Measurements from ENCODE around the gene STOX2.

The STOX2 gene

DNA sequence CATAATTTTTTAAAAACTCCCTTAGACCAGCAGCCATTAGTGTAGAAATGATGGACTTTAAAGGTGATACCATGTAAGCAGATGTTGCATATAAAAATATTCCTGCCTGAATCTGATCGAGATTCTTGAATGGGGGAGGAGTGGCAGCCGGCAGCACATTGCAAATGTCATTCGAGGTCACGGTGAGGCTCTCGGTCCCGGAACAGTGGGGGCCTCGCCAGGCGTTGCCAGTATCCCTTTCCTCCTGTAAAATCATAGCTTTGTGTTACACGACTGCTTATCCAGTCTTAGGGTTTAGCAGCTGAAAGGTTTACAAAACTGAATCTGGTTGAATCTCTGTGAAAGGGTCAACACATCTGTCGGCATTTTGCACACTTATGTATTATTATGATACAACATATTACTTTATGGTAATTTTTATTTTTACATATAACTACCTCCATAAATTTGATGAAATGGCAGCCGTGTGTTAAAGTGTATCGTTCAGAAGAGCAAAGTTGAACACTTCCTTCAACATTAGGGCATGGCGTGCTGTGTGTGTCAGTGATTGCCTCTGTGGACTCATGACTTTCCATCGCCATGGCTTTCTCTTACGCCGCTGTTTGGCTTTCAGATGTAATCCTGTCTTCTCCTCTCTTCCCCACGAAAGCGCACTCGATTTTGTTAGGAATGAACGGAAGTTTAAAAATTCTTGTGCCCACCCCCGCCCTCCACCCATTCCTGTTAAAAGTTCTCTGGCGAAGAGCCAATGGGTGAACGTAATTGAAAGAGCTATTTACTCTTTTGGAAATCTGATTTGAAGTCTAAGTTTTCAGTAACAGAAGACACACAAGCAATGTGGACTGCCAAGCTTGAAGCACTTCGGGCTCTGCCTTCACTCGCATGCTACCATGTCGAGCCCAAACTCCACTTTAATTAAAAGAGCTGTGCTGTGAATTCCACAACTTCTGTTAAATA is 114.8 kb downstream of the STOX2 start:
- Histone ChIP-seq H3K9me2 (ENCODE audit: low read depth, low read length) (no peaks in the 10 kb centered on the region), H3K4me1 (ENCODE audit: insufficient read depth, low read length, severe bottlenecking) (no peaks in the 10 kb centered on the region), H3K4me3 (ENCODE audit: low read depth, low read length, poor library complexity, severe bottlenecking) (no peak overlapping the region), H3K36me3 (ENCODE audit: insufficient read depth, low read length) (no peaks in the 10 kb centered on the region), H3K27ac (ENCODE audit: low read depth, low read length, poor library complexity, severe bottlenecking) (no peak overlapping the region), H3K79me2 (ENCODE audit: insufficient read depth, low read length) (no peaks in the 10 kb centered on the region), H3K4me2 (ENCODE audit: low read length) (no peak overlapping the region), H4K20me1 (ENCODE audit: insufficient read depth, low read length) (no peaks in the 10 kb centered on the region), H3K27me3 (ENCODE audit: insufficient read depth, low read length) (no peaks in the 10 kb centered on the region), H2AFZ (ENCODE audit: low read length) (no peak overlapping the region), H3K9me3 (ENCODE audit: low read length) (no peaks in the 10 kb centered on the region), H3K9ac (ENCODE audit: low read length) (no peak overlapping the region), H3F3A (ENCODE audit: insufficient read depth, low read length) (no peaks in the 10 kb centered on the region)
- no peak for TF ChIP-seq EZH2 (IDR thresholded peaks at IDR 0.05; ENCODE audit: borderline replicate concordance, low read length)
- TF ChIP-seq, protein P1, sequence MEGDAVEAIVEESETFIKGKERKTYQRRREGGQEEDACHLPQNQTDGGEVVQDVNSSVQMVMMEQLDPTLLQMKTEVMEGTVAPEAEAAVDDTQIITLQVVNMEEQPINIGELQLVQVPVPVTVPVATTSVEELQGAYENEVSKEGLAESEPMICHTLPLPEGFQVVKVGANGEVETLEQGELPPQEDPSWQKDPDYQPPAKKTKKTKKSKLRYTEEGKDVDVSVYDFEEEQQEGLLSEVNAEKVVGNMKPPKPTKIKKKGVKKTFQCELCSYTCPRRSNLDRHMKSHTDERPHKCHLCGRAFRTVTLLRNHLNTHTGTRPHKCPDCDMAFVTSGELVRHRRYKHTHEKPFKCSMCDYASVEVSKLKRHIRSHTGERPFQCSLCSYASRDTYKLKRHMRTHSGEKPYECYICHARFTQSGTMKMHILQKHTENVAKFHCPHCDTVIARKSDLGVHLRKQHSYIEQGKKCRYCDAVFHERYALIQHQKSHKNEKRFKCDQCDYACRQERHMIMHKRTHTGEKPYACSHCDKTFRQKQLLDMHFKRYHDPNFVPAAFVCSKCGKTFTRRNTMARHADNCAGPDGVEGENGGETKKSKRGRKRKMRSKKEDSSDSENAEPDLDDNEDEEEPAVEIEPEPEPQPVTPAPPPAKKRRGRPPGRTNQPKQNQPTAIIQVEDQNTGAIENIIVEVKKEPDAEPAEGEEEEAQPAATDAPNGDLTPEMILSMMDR (IDR thresholded peaks at IDR 0.05; ENCODE audit: low read length) = no peak

DNA sequence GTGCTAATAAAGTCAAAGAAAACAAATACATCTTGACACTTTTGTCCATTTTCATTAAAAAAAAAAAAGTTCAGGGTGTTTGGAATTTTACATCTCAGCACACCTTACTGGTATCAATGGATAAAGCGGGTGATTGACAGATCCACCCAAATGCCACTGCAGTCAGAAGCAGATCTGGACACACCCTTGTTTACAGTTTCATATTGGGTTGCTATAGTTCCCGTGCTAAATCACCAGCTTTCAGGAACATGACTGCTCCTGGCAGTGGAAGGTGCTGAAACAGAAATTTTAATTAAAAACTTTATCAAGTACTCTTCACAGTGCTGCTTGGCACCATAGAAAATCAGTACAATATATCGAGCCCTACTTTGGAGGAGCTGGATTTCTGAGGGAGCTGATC is 116.3 kb downstream of the STOX2 start:
- no peaks in the 10 kb centered on the region for H3K4me1 ChIP-seq (ENCODE audit: insufficient read depth, low read length, severe bottlenecking)
- no peak overlapping the region for H2AFZ ChIP-seq (ENCODE audit: low read length)
- no peaks in the 10 kb centered on the region for H3F3A ChIP-seq (ENCODE audit: insufficient read depth, low read length)
- H3K4me3 ChIP-seq (ENCODE audit: low read depth, low read length, poor library complexity, severe bottlenecking) = no peak overlapping the region
- no peaks in the 10 kb centered on the region for H3K9me3 ChIP-seq (ENCODE audit: low read length)
- H3K36me3 ChIP-seq (ENCODE audit: insufficient read depth, low read length) = no peaks in the 10 kb centered on the region
- no peaks in the 10 kb centered on the region for H3K79me2 ChIP-seq (ENCODE audit: insufficient read depth, low read length)
- no peaks in the 10 kb centered on the region for H4K20me1 ChIP-seq (ENCODE audit: insufficient read depth, low read length)
- H3K9me2 ChIP-seq (ENCODE audit: low read depth, low read length) = no peaks in the 10 kb centered on the region
- no peak overlapping the region for H3K9ac ChIP-seq (ENCODE audit: low read length)
- H3K4me2 ChIP-seq (ENCODE audit: low read length) = no peak overlapping the region
- H3K27me3 ChIP-seq (ENCODE audit: insufficient read depth, low read length) = no peaks in the 10 kb centered on the region
- TF ChIP-seq, protein P1 (IDR thresholded peaks at IDR 0.05; ENCODE audit: low read length) = no peak
- no peak overlapping the region for H3K27ac ChIP-seq (ENCODE audit: low read depth, low read length, poor library complexity, severe bottlenecking)

DNA sequence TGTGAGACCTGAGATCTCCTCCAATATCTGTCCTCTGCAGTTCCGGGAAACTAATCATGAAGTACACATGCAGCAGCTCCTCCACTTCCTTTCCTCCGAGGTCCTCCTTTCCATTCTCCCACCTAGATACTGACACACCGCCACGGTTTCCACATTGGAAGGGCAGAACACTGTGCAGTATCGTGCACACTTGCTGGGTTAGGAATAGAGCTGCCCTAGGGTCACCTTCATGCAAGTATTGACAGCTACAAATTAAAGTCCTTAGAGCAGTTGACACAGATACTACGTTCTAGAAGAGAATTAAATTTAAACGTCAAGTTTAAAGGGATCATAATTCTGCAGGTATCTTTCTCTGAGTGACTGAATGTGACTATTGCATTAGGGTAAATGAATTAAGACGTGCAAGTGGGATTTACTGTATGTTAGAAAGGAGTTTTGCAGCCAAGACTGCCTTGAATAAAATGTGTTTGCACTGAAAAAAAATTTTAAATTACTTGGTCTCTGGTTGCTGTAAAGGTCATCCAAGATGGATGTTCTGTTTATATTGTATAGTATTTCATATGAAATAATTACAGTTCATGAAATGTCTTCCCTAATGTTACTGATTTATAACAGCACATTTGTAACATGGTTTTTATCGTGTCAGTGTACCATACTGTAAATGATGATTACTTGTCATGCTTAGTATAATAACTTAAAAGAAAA is 117.7 kb downstream of the STOX2 start:
- Histone ChIP-seq H4K20me1 (ENCODE audit: insufficient read depth, low read length) (no peaks in the 10 kb centered on the region), H3K27me3 (ENCODE audit: insufficient read depth, low read length) (no peaks in the 10 kb centered on the region), H3K27ac (ENCODE audit: low read depth, low read length, poor library complexity, severe bottlenecking) (no peak overlapping the region), H3K4me1 (ENCODE audit: insufficient read depth, low read length, severe bottlenecking) (no peaks in the 10 kb centered on the region), H3K4me2 (ENCODE audit: low read length) (no peak overlapping the region), H3F3A (ENCODE audit: insufficient read depth, low read length) (no peaks in the 10 kb centered on the region), H3K9ac (ENCODE audit: low read length) (no peak overlapping the region), H2AFZ (ENCODE audit: low read length) (no peak overlapping the region), H3K79me2 (ENCODE audit: insufficient read depth, low read length) (no peaks in the 10 kb centered on the region), H3K9me3 (ENCODE audit: low read length) (no peaks in the 10 kb centered on the region), H3K36me3 (ENCODE audit: insufficient read depth, low read length) (no peaks in the 10 kb centered on the region), H3K4me3 (ENCODE audit: low read depth, low read length, poor library complexity, severe bottlenecking) (no peak overlapping the region), H3K9me2 (ENCODE audit: low read depth, low read length) (no peaks in the 10 kb centered on the region)
- TF ChIP-seq, protein P1 (IDR thresholded peaks at IDR 0.05; ENCODE audit: low read length) = no peak
- no peak for TF ChIP-seq EZH2 (IDR thresholded peaks at IDR 0.05; ENCODE audit: borderline replicate concordance, low read length)

Measured in OCI-LY1 (cell line).